GM18951 (cell line): Measurements from ENCODE around the gene SORCS2.

Source experiments
- POLR2A ChIP-seq: IDR thresholded peaks from 4 replicates; pipeline ENCODE4 v1.6.1; 2011; ENCODE audit warnings: mild to moderate bottlenecking; ENCODE audit not compliant: insufficient read length, insufficient read depth; ENCODE audit errors: extremely low read depth
- in situ Hi-C: fragments of 300-500 bp; cut with MboI; formaldehyde crosslinking; loops from one replicate; pipeline ENCODE4 v1.12.0; 2022; ENCODE audit warnings: low sequenced_read_pairs, mixed read lengths, inconsistent platforms; ENCODE audit not compliant: unreplicated experiment

The SORCS2 gene

GRCh38 chr4:7721984-7722551, 529.7 kb downstream of the SORCS2 start:
- in situ Hi-C loops: no loop called here
- no peak for TF ChIP-seq POLR2A

DNA sequence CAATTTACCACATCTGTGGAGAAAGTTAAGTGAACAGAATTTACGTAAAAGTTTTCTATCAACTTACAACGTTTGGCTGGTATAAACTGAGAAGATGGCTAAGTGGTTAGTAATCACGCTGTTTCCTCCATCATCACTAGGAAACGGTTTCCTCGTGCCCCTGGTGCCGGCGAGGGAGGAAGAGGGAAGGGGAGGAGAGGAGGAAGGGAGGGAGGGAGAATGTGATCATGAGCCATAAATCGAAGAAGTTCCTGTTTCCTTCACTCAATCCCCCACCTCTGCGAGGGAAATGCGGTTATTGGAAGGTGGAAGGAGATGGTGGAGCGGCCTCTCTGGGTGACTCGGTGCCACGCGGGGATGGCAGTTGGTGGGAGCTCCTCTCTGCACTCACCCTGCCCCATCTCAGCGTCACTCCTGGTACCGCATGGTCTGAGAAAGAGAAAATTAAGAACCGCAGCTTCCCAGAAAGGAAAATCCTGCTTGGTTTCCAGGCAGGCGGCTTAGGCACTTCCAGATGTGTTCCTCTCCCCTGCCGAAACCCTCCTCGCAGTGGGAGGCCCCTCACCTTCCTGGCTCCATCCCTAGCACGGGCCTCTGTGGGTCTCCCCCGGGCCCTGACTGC, 530.5 kb downstream of the SORCS2 start:
- in situ Hi-C loops: no loop called here

GRCh38 chr4:7723625-7724024, 531.3 kb downstream of the SORCS2 start:
- no peak for TF ChIP-seq POLR2A
- in situ Hi-C loops: no loop called here

More for the DNA sequence above, 530.5 kb downstream of the SORCS2 start:
- no peak for TF ChIP-seq POLR2A

- no peak for TF ChIP-seq POLR2A
- in situ Hi-C loops: no loop called here
These were observed 533.6 kb downstream of the SORCS2 start for GRCh38 chr4:7725951-7726350.

GRCh38 chr4:7726665-7727413, 534.5 kb downstream of the SORCS2 start:
- in situ Hi-C loops: no loop called here
- no peak for TF ChIP-seq POLR2A

- in situ Hi-C loops: no loop called here
These were observed 535.4 kb downstream of the SORCS2 start for GRCh38 chr4:7727749-7728148.

GRCh38 chr4:7731437-7731836, 539.1 kb downstream of the SORCS2 start:
- in situ Hi-C loops: no loop called here
- TF ChIP-seq POLR2A: no peak

More at GRCh38 chr4:7727749-7728148, 535.4 kb downstream of the SORCS2 start:
- no peak for TF ChIP-seq POLR2A

GRCh38 chr4:7732263-7732662, 539.9 kb downstream of the SORCS2 start:
- in situ Hi-C loops: no loop called here
- no peak for TF ChIP-seq POLR2A

DNA sequence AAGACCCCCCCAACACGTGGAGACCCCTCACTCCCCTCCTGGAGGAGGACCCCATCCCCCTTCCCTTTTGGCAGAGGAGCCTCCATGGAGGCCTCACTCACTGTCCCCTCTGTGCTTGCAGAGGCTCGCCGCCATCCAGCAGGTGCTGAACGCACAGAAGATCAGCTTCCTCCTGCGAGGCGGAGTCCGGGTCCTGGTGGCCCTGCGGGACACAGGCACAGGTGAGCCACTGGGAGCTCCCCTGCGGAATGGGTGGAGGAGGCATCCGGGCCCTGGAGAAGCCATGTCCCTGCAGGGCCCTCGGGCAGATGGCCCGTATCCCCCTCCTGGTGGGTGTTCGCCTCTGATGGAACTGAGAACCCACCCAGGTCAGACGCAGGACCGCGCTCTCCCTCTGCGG, 540.9 kb downstream of the SORCS2 start:
- no peak for TF ChIP-seq POLR2A
- in situ Hi-C loops: no loop called here

DNA sequence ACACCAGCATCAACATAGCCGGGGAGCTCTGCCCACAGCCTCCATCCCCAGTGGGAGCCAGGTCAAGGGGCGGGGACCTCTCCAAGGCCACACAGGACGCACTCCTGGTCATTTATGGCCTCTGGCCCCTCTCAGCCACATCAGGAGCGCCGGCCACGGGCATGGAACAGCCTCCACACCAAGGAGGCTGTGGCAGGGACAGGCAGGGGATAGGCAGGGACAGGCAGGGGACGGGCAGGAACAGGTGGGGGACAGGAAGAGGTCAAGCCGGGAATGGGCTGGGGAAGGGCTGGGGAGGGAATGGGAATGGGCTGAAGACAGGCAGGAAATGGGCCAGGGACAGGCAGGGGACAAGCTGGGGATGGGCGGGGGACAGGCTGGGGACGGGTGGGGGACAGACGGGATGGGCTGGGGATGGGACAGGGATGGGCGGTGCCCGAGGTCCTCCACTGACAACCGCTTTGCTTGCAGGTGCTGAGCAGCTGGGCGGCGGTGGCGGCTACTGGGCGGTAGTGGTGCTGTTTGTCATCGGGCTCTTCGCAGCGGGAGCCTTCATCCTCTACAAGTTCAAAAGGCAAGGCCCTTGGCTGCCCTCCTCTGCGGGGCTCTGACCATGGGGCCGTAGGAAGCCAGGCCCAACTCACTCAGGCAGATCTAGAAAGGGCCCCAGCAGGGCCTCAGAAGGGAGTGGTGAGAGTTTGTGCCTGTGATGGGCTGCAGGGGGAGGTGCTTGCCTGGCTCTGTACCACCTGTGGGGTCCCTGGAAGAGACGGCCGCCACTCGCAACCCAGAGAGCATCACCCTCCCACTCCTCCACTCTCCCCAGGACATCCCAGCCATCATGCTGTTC, 541.7 kb downstream of the SORCS2 start:
- in situ Hi-C loops: no loop called here
- TF ChIP-seq POLR2A: no peak

GRCh38 chr4:7734651-7735260, 542.4 kb downstream of the SORCS2 start:
- in situ Hi-C loops: no loop called here
- TF ChIP-seq POLR2A: no peak

DNA sequence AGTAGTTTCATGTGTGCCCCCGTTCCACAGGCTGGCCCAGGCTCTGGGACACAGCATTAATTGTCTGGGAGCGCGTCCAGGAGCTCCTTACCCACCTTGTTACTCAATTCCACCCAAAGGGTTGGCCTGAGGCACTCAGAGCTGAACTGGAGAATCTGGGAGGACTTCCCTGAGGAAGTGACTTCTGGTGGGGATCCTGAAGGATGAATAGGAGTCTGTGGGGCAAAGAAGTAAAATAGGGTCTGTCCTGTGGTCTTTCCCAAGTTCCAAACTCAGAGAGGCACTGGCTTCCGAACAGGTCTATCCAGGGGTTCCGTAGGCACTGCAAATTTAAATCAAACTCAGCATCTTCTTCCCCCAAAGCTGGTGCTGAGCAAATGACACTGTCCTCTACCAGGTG, 543.1 kb downstream of the SORCS2 start:
- in situ Hi-C loops: no loop called here
- no peak for TF ChIP-seq POLR2A

- in situ Hi-C loops: no loop called here
- no peak for TF ChIP-seq POLR2A
These were observed 543.6 kb downstream of the SORCS2 start for GRCh38 chr4:7735961-7736360.
